H9 (cell line): ENCODE results near the gene SLC7A5. TPM values are rescaled to one million over a fixed set of nuclear protein-coding genes. Genes with fewer than 3 reads are reported as not detected.

Source experiments
- DNase-seq: peaks from one replicate; pipeline ENCODE4 v3.0.0-alpha.2; 2017
- H2AFZ ChIP-seq: one replicate; pipeline ENCODE4 v1.6.1; 2013; ENCODE audit warnings: mild to moderate bottlenecking, low read length, control low read depth, moderate library complexity
- H2AK5ac ChIP-seq: 2 replicates; pipeline ENCODE4 v1.6.1; 2013; ENCODE audit warnings: low read length, control low read depth, mixed read lengths; ENCODE audit not compliant: insufficient read length
- H2BK120ac ChIP-seq: one replicate; pipeline ENCODE4 v1.6.1; 2013; ENCODE audit warnings: low read depth, mild to moderate bottlenecking, low read length, control low read depth, inconsistent platforms; ENCODE audit not compliant: poor library complexity, severe bottlenecking
- H2BK12ac ChIP-seq: 2 replicates; pipeline ENCODE4 v1.6.1; 2013; ENCODE audit warnings: low read length, control low read depth, mixed read lengths, low read depth; ENCODE audit not compliant: insufficient read length
- H2BK15ac ChIP-seq: 2 replicates; pipeline ENCODE4 v1.6.1; 2013; ENCODE audit warnings: low read depth, low read length, control low read depth
- H2BK20ac ChIP-seq: one replicate; pipeline ENCODE4 v1.6.1; 2013; ENCODE audit warnings: low read depth, mild to moderate bottlenecking, low read length, control low read depth, inconsistent platforms; ENCODE audit not compliant: poor library complexity, severe bottlenecking
- H2BK5ac ChIP-seq: 2 replicates; pipeline ENCODE4 v1.6.1; 2013; ENCODE audit warnings: low read length, control low read depth, mixed read lengths; ENCODE audit not compliant: insufficient read length
- H3K14ac ChIP-seq: 2 replicates; pipeline ENCODE4 v1.6.1; 2013; ENCODE audit warnings: low read length, control low read depth; ENCODE audit not compliant: insufficient read depth
- H3K18ac ChIP-seq: 2 replicates; pipeline ENCODE4 v1.6.1; 2013; ENCODE audit warnings: low read depth, mild to moderate bottlenecking, mixed read lengths, low read length, control low read depth; ENCODE audit not compliant: insufficient read length
- H3K23ac ChIP-seq: 2 replicates; pipeline ENCODE4 v1.6.1; 2013; ENCODE audit warnings: low read length, control low read depth, mixed read lengths, low read depth; ENCODE audit not compliant: insufficient read length
- H3K23me2 ChIP-seq: 2 replicates; pipeline ENCODE4 v1.6.1; 2013; ENCODE audit warnings: low read depth, mild to moderate bottlenecking, mixed read lengths, low read length, control low read depth; ENCODE audit not compliant: insufficient read length, poor library complexity, severe bottlenecking
- H3K27ac ChIP-seq: 2 replicates; pipeline ENCODE4 v1.5.1; 2013; ENCODE audit warnings: low read length, control low read depth, mixed read lengths, low read depth; ENCODE audit not compliant: insufficient read length
- H3K27me3 ChIP-seq: 2 replicates; pipeline ENCODE4 v1.6.1; 2013; ENCODE audit warnings: low read length, control low read depth, inconsistent platforms; ENCODE audit not compliant: insufficient read depth
- H3K4ac ChIP-seq: 2 replicates; pipeline ENCODE4 v1.6.1; 2013; ENCODE audit warnings: low read depth, mild to moderate bottlenecking, control low read depth, inconsistent platforms, low read length, moderate library complexity
- H3K4me1 ChIP-seq: 2 replicates; pipeline ENCODE4 v1.6.1; 2013; ENCODE audit warnings: low read length, control low read depth, inconsistent platforms; ENCODE audit not compliant: insufficient read depth
- H3K4me2 ChIP-seq: 2 replicates; pipeline ENCODE4 v1.6.1; 2013; ENCODE audit warnings: low read length, control low read depth, mixed read lengths; ENCODE audit not compliant: insufficient read length, insufficient read depth
- H3K56ac ChIP-seq: 2 replicates; pipeline ENCODE4 v1.6.1; 2013; ENCODE audit warnings: low read depth, mild to moderate bottlenecking, mixed read lengths, low read length, control low read depth; ENCODE audit not compliant: insufficient read length
- H3K79me1 ChIP-seq: 2 replicates; pipeline ENCODE4 v1.6.1; 2013; ENCODE audit warnings: low read depth, mild to moderate bottlenecking, moderate library complexity, low read length, control low read depth, inconsistent platforms; ENCODE audit not compliant: insufficient read depth, poor library complexity, severe bottlenecking
- H3K79me2 ChIP-seq: 2 replicates; pipeline ENCODE4 v1.6.1; 2013; ENCODE audit warnings: low read length, control low read depth, inconsistent platforms; ENCODE audit not compliant: insufficient read depth
- H3K9ac ChIP-seq: 2 replicates; pipeline ENCODE4 v1.6.1; 2013; ENCODE audit warnings: low read length, control low read depth, mixed read lengths; ENCODE audit not compliant: insufficient read length; ENCODE audit errors: extremely low read depth
- H3K9me3 ChIP-seq: one replicate; pipeline ENCODE4 v1.6.1; 2013; ENCODE audit warnings: low read depth, low read length, inconsistent platforms; ENCODE audit not compliant: control insufficient read depth
- H3T11ph ChIP-seq: one replicate; pipeline ENCODE4 v1.6.1; 2013; ENCODE audit warnings: mild to moderate bottlenecking, low read length, control low read depth, inconsistent platforms
- H4K20me1 ChIP-seq: one replicate; pipeline ENCODE4 v1.6.1; 2013; ENCODE audit not compliant: control insufficient read depth, insufficient read length, insufficient read depth
- H4K5ac ChIP-seq: 2 replicates; pipeline ENCODE4 v1.6.1; 2013; ENCODE audit warnings: low read depth, mild to moderate bottlenecking, mixed read lengths, low read length, control low read depth; ENCODE audit not compliant: insufficient read length
- H4K8ac ChIP-seq: replicated peaks from 2 replicates; pipeline ENCODE4 v1.6.1; 2013; ENCODE audit warnings: low read length, control low read depth, mixed read lengths, low read depth; ENCODE audit not compliant: insufficient read length
- H4K91ac ChIP-seq: 2 replicates; pipeline ENCODE4 v1.6.1; 2013; ENCODE audit warnings: low read depth, mild to moderate bottlenecking, moderate library complexity, mixed read lengths, low read length, control low read depth; ENCODE audit not compliant: insufficient read length
- H3K27ac Mint-ChIP-seq, 3 experiments: 2 replicates in 2 of 3; 3 replicates in 1 of 3; pipeline ENCODE4 v1.8.0; 2020 to 2021; ENCODE audit warnings: mixed read lengths in 3 of 3, mild to moderate bottlenecking in 1 of 3, moderate library complexity in 1 of 3
- H3K27me3 Mint-ChIP-seq: 2 replicates; pipeline ENCODE4 v1.8.0; 2021; ENCODE audit warnings: low read depth, mild to moderate bottlenecking, moderate library complexity, mixed read lengths
- H3K36me3 Mint-ChIP-seq, 3 experiments: 2 replicates in 2 of 3; 3 replicates in 1 of 3; pipeline ENCODE4 v1.8.0; 2020 to 2021; ENCODE audit warnings: low read depth in 3 of 3, mixed read lengths in 3 of 3; ENCODE audit not compliant: insufficient read depth in 1 of 3
- H3K4me1 Mint-ChIP-seq, 2 experiments: 2 replicates each; pipeline ENCODE4 v1.8.0; 2020; ENCODE audit warnings: mixed read lengths in 2 of 2
- H3K4me3 Mint-ChIP-seq, 2 experiments: 2 replicates in 1 of 2; 3 replicates in 1 of 2; pipeline ENCODE4 v1.8.0; 2020 to 2021; ENCODE audit warnings: mild to moderate bottlenecking in 2 of 2, mixed read lengths in 2 of 2, moderate library complexity in 1 of 2
- H3K9me3 Mint-ChIP-seq, 2 experiments: 2 replicates in 1 of 2; 3 replicates in 1 of 2; pipeline ENCODE4 v1.8.0; 2020; ENCODE audit warnings: mild to moderate bottlenecking in 2 of 2, mixed read lengths in 2 of 2, moderate library complexity in 1 of 2
- WGBS: extraction: QIAGEN DNeasy Blood & Tissue Kit; methylation state at CpG from one replicate; pipeline ENCODE4 v1.1.7; 2013; ENCODE audit warnings: missing lambda C conversion rate, low lambda C conversion rate, mixed read lengths; ENCODE audit not compliant: insufficient read length; ENCODE audit errors: extremely low coverage; 5-methylcytosine and 5-hydroxymethylcytosine counted together
- total RNA-seq: library from RNA; stranded (reverse); gene quantifications from 2 replicates; pipeline ENCODE4 v1.2.1, GENCODE V29; 2021
- TF ChIP-seq, protein P1 (sequence below): fragments of 200-600 bp; sonication (generic); conservative IDR thresholded peaks from 3 replicates; pipeline ENCODE4 v1.8.0; 2021; ENCODE audit warnings: antibody characterized with exemption, mild to moderate bottlenecking

The SLC7A5 gene
- total RNA-seq, 1 experiment from 2014 or later, result 217 TPM

DNA sequence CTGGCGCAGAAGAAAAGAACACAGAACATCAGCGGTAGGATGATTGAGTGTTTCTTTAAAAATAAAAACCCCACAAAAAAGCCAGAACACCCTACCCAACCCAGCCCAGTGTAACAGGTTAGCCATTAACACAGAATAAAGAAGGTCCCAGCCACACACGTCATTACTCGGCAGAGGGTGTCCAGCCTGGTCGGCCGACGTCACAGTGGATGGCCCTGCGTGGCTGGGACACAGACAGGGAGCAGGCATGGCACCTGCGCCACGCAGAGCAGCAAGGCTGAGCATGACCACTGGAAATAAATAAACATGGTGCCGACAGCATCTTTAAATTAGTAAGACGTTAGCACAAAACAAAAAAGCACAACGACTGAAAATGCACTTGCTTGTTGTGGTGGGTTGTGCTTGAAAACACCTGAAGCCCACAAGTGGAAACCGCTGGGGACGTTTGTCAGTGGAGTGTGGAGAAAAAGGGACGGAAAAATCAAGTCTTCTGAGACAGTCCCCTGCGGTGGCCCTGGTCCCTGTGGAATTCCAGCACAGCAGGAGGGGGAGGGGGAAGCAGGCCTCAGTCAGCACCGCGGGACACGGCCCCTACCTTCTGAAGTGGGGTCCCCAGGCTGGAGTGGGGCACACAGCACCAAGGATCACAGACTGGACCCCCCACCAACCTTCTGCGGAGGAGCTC lies 39.2 kb downstream of the SLC7A5 start:
- Histone ChIP-seq H3K4me1 (peaks cover 2% of the 10 kb centered on the region; the same call in 1 of the 2 replicates), H3K27ac (no peak overlapping the region), H2BK5ac (no peak overlapping the region), H2BK20ac (no peak overlapping the region), H3K23me2 (no peaks in the 10 kb centered on the region), H3K56ac (no peak overlapping the region), H3K4me2 (no peak overlapping the region), H4K5ac (no peak overlapping the region), H3K79me1 (no peaks in the 10 kb centered on the region), H4K8ac (no peak overlapping the region), H3T11ph (no peak overlapping the region), H3K23ac (no peak overlapping the region), H2AK5ac (no peak overlapping the region), H2BK120ac (no peak overlapping the region), H2BK15ac (no peak overlapping the region), H3K79me2 (no peaks in the 10 kb centered on the region), H4K91ac (no peak overlapping the region), H3K18ac (no peak overlapping the region), H3K27me3 (no peaks in the 10 kb centered on the region), H3K9ac (no peak overlapping the region), H3K4ac (no peak overlapping the region), H3K14ac (no peak overlapping the region; the same call in 1 of the 2 replicates), H4K20me1 (no peaks in the 10 kb centered on the region), H2BK12ac (no peak overlapping the region), H2AFZ (no peak overlapping the region), H3K9me3 (no peaks in the 10 kb centered on the region)
- Mint-ChIP-seq H3K36me3 (peaks cover 7 to 43% (median 40%) of the 10 kb centered on the region in 3 experiments), H3K27me3 (no peaks in the 10 kb centered on the region; the same call in 1 of the 2 replicates), H3K27ac (peak overlapping the region; percentile 50 to 88 (median 73); a peak in 4 of 7 replicates), H3K4me1 (peaks cover 34 to 47% of the 10 kb centered on the region in 2 experiments), H3K9me3 (no peaks in the 10 kb centered on the region), H3K4me3 (no peak overlapping the region)
- no CpG with 5 or more reads among the region's 21 CpGs for WGBS
- TF ChIP-seq, protein P1, sequence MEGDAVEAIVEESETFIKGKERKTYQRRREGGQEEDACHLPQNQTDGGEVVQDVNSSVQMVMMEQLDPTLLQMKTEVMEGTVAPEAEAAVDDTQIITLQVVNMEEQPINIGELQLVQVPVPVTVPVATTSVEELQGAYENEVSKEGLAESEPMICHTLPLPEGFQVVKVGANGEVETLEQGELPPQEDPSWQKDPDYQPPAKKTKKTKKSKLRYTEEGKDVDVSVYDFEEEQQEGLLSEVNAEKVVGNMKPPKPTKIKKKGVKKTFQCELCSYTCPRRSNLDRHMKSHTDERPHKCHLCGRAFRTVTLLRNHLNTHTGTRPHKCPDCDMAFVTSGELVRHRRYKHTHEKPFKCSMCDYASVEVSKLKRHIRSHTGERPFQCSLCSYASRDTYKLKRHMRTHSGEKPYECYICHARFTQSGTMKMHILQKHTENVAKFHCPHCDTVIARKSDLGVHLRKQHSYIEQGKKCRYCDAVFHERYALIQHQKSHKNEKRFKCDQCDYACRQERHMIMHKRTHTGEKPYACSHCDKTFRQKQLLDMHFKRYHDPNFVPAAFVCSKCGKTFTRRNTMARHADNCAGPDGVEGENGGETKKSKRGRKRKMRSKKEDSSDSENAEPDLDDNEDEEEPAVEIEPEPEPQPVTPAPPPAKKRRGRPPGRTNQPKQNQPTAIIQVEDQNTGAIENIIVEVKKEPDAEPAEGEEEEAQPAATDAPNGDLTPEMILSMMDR, result no peak
- DNase-seq, result no peak
